M059J (cell line): ENCODE data around the gene FBXW9. TPM values are rescaled to one million over a fixed set of nuclear protein-coding genes. Genes with fewer than 3 reads are reported as not detected.
"Not testable (repeated sequence)": the region's sequence is repeated elsewhere in the genome, so short reads cannot be mapped to it uniquely, and the experiment has no call there.

ENCODE experiments used
- DNase-seq: peaks from one replicate; pipeline ENCODE4 v3.0.0-alpha.2; 2012; ENCODE audit warnings: low read depth
- total RNA-seq: library from RNA; depleted of rRNA; stranded (reverse); fragments of >200 nt; shearing (Covaris generic); gene quantifications from 2 replicates; pipeline ENCODE4 v1.2.3, GENCODE V29; 2014

FBXW9 gene
- total RNA-seq, 1 experiment from 2014 or later: 14.5 TPM

DNA sequence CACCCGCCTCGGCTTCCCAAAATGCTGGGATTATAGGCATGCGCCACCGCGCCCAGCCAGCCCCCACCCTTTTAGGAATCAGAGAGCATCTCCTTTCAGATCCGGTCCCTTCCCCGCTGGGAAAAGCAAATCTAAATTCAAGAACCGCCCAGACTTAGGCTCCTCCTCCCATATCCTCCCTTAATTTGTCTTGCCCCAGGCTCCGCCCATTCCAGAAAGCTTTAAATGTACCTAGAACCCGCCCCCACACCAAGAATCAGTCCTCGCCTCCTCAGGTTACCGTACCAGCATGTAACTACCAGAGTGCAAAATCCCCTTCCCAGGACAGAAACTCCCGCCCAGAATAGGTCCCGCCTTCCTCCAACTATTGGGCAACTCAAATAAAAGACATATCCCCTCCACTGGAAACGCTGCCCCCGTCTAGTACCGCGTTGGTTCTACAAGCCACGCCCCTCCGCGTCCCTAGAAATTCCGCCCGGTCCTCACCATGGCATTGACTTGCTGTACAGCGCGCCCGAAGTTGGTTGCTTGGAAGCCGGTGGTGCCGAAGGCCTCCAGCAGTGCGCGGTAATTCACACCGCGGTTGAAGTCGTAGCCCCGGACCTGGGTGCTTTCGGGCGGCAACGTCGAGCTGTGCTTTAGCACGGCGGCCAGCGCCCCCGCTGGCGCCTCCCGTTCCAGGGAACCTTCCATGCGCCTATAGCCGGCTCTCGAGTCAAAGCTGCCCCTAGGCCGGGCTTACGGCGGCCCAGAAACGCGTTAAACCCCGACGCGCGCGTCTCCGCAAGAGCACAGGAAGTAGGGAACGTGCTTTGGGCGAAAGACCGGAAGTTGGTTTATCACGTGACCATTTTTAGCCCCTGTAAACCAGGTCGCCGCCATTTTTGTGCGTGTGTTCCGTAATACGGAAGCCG, 15.1 kb downstream of the FBXW9 start, which contains the start of gene DHPS:
Gene DHPS (minus strand): TSS at position 807 of the 914 bp plus-strand sequence. CDS start 114 bp downstream, at position 693.
- peak; percentile 98 for DNase-seq

- DNase-seq: no peak
These were observed 16.4 kb downstream of the FBXW9 start for GRCh38 chr19:12680034-12680433.

DNA sequence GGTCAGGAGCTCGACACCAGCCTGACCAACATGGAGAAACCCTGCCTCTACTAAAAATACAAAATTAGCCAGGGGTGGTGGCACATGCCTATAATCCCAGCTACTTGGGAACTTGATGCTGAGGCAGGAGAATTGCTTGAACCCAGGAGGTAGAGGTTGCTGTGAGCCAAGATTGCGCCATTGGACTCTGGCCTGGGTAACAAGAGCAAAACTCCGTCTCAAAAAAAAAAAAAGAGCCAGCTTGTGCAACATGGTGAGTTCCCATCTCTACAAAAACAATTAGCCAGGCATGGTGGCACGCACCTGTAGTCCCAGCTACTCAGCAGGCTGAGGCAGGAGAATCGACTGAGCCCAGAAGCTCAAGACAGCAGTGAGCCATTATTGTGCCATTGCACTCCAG, 18.4 kb downstream of the FBXW9 start:
- DNase-seq: not testable (repeated sequence)

DNA sequence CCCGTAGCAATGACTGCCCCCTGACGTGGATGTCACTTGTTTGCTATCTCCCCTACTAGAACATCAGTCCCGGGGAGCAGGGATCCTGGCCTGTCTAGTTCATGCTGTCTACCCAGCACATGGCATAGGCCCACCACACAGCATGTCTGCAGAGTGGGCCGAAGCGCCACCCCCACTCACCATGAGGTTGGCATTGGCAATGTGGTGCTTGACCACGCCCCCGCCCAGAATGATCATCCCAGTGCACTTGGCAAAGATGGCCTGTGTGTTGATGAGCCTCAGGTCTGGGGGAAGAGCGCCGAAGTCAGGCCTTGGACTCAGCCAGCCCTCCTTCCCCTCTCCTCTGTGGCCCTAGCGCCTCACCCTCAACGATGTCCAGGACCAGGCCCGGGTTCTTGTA, 19.5 kb downstream of the FBXW9 start:
- no peak for DNase-seq

DNA sequence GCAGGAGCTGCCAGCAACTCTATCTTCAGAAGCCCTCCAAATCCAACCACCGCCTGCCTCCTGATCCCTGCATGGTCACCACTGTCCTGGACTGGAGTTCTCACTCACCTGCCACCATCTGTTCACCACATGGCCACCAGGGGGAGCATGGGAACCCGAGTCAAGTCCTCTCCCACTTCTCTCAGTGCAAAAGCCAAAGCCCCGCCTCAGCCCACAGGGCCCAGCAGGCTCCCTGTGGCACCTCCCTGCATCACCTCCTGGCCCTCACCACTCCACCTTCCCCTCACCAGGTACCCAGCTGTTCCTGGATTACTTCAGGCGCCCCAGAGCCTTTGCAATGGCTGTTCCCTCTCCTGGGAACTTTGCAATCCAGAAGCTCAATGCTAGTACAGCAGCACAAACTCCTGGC, 20.0 kb downstream of the FBXW9 start:
- DNase-seq: peak; percentile 80

DNA sequence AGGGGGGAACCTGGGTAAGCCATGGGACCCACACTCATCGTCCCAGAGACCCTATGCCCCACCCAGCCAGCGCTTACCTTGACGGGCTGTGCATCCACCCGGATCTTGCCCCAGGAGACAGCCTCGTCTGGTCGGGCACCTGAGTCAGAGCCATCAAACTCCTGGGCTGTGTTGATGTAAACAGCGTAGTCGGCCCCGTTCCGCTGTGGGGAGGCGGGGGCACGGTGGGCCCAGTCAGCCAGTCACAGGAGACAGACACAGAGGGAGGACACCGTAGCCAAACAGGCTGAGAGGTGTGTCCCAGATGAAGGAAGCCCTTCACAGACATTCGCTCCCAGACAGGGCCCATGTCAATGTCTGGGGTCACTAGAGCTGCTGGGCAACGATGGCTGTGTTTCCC, 20.5 kb downstream of the FBXW9 start:
- no peak for DNase-seq

- DNase-seq: no peak
These were observed 21.0 kb downstream of the FBXW9 start for GRCh38 chr19:12675399-12675798.

GRCh38 chr19:12672744-12673143, 23.7 kb downstream of the FBXW9 start:
- no peak for DNase-seq

DNA sequence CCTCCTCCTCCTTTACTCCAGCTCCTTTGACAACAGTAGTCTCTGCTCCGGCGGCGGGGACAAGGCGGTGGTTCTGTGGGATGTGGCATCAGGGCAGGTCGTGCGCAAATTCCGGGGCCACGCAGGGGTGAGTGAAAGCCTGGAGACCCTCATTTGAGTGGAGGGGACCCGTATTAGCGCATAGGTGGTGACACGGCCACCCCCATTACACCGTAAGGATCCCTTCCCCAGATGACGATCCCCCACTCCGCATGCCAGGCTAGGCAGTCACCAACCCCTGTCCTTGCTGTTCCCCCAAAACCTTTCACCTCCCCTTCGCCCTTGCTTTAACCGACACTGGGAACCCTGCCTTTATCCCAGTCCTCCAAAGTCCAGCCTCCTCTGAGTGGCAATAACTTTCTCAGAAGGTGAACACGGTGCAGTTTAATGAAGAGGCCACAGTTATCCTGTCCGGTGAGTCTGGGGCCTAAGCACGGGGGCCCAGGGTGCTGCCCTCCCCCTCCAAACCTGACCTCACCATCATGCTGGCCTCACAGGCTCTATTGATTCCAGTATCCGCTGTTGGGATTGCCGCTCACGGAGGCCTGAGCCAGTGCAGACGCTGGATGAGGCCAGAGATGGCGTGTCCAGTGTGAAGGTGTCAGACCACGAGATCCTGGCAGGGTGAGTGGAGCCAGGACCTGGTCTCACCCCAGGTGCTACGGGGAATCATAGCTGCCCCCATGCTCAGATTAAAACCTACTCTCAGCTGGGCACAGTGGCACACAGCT, 26.1 kb downstream of the FBXW9 start:
- no peak for DNase-seq

GRCh38 chr19:12669270-12670158, 26.9 kb downstream of the FBXW9 start:
- DNase-seq: peak; percentile 77

DNA sequence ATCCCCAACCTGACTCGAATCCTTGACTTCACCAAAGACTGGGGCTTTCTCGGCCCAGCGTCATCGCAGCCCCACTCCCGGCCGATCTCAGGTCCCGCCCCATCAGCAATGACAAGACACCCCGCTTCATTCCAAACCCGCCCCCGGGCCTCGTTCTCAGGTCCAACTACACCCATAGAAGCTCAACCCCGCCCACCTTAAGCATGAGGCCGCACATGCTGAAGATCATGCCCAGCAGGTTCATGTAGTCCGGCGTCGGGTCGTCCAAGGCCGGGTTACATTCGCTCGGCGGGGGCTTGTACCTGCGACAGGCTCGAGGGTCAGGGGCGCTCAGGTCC, 27.5 kb downstream of the FBXW9 start:
- peak; percentile 66 for DNase-seq

GRCh38 chr19:12668346-12668745, 28.1 kb downstream of the FBXW9 start:
- DNase-seq: no peak

DNA sequence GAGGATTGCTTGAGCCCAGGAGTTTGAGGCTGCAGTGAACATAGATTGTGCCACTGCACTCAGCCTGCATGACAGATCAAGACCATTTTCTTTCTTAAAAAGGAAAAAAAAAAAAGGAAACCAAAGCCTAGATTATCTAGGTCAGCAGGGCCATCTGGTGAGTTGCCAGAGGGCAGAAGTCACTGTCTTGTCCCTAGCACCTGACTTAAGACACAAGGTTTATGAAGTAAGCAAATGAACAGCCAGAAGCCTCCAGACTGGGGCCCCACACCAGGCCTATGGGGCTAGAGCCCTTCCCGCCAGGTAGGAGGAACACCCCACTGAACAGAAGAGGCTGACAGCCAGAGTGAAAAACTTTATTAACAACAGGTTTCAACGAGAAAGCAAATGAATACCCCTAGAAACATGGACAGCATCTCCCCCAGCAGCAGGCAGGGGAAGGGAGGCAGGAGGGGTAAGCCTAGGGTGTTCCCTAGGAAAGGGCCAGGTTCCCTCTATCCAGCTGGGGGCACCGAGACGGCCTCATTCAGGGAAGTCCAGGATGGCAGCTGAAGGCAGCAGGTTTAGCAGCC, 28.6 kb downstream of the FBXW9 start:
- DNase-seq: no peak

DNA sequence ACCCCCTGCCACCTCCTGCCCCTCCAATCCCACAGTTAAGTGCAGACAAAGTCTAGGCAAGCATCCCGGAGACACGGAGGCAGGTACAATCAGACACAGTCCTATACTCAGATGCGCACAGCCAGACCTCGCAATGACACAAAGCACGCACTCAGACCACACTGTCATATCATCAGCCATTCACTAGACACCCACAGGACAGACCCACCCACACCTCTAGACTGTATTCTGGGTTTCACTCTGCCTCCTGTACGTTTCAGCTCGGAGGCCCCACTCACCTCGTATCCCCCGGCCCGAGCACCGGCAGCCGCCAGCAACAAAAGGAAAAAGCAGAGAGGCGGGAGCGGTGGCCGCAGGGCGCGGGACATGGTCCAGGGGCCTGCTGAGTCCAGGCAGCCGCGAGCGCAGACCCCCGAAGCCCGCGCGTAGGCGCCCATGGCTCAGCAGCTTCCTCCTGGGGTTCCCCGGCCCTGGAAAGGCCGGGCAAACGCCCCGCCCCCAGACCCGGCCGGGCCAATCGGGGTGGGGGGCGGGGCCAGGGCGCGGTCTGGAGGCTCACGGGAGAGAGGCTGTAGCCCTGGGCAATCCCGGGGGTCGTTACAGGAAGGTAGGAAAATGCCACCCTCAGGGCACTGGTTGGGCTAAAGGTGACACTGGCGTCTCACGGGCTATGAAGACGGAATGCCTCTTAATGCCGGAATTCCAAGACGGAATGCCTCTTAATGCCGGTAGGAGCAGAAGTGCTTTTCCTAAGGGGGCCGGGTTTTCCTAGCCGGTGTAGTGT, 30.0 kb downstream of the FBXW9 start, which contains the start of the genes MAN2B1 and WDR83:
Gene MAN2B1 (minus strand): TSS at position 478 of the 784 bp plus-strand sequence. CDS start 41 bp downstream, at position 437.
Gene WDR83 (plus strand): TSS at position 543 of the 784 bp plus-strand sequence. CDS start 2,984 bp downstream, outside the sequence.
- peak; percentile 74 for DNase-seq

GRCh38 chr19:12665671-12666264, 30.7 kb downstream of the FBXW9 start:
- peak; percentile 24 for DNase-seq

GRCh38 chr19:12665281-12665573, 31.2 kb downstream of the FBXW9 start:
- DNase-seq: no peak

DNA sequence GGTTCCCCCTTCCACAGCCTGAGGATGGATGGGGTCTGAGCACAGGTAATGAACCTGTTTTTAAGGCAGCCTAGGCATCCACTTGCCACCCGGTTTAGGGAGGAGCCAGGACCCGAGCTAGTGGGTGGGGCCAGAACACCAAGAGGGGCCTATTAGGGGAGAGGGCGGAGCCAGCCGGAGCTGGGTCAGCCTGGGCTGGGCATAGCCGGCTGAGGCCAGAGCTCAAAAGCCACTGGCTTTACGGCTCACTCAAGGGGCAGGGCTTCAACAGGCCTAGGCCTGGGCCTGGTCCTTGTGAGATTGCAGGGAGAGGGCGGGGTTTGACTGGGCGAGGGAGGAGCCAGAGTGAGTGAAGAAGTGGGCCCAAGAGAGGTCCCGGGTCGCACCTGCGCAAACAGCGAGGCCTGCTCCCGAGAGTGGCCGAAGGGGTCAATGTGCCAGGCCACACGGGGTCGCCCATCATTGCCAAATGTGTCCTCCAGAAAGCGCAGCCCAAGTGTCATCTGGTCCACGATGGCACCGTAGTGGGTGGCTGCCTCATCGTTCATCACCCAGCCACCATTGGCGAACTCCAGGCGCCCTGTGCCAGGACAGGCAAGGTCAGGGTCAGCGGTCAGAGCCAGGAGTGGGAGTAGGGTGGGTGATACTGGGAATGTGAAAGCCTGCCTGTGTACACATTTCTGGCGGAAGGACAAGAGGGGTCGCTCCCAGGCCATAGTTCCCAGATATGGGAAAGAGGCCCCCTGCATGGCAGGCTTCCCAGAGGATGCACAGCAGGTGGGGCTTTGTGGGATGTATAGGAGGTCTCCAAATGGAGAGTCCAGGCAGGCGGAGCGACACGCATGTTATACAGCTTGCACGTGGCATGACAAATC, 31.8 kb downstream of the FBXW9 start:
- DNase-seq: no peak

GRCh38 chr19:12660980-12661379, 35.5 kb downstream of the FBXW9 start:
- DNase-seq: no peak

DNA sequence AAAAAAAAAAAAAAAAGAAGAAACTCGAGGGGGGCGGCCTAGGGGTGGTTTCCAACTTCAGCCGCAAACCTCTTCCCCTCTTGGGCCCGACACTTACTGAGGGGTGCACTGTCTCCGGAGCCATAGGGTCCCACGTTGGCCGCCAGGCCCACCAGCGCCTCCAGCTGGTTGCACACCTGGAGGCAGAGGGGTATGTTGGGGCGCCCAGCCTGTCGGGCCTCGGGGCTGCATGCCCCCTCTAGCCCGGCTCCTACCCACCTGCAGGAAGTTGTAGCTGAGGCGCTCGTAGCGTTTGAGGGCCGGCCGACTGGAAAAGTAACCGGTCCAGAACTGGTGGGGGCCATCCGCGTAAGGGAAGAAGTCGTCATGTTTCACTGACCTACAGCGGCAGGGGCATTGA, 38.5 kb downstream of the FBXW9 start:
- no peak for DNase-seq
